ENCODE results near the gene SMARCA2.

GRCh38 chr9:2083479-2083878 lies 68.3 kb downstream of the SMARCA2 start:
- TF ChIP-seq YY1 (IDR thresholded peaks at IDR 0.05; ENCODE audit: insufficient read depth, insufficient read length) (no peak), ZNF274 (IDR thresholded peaks at IDR 0.05; ENCODE audit: low read depth, low read length) (no peak)
